ENCODE results near the gene ADCK2.

GRCh38 chr7:140653319-140654108 lies 19.2 kb upstream of the ADCK2 start:
- no peak for TF ChIP-seq POLR2A (IDR thresholded peaks at IDR 0.05)
- TF ChIP-seq POLR2AphosphoS5 (IDR thresholded peaks at IDR 0.05), result peak in 2 of 3 donors; percentile 24 to 39
